ENCODE measurements around the gene NNMT.

DNA sequence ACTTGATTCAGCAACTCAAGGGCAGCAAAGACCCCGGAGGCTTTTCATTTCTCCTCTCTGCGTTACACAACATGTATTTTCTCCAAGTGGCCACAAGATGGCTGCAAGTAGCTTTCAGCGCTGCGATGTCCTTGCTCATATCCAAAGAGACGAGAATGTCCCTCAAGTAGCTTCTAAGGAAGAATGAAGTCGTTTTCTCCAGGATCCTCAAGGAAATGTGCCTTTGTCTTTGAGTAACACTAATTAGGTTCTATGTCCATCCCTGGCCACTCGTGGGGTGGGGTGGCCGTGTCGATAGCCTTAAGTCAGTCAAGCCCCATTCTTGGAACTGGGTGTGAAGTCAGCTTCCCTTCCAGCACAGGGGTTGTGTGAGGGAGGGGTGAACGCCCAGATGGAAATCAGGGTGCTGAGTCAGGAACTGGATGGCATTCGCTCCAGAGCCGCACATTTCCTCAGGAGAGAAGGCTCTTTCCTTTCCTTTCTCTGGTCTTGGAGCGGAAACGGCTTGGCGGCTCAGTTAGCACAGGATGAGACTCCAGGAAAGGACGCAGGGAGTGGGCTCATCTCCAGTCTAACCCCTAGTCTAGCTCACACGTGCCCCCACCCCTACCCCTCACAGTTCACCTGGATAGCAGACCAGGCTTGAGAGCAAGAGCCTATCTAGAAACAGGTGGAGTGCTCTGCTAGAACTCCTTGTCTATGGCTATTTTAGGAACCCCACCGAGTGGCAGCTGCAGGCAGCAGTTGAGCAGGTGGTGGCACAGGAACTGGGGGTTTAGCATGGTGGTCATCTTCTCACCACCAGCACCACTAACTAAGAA lies 44.3 kb downstream of the NNMT start:
- TF ChIP-seq, protein P1, sequence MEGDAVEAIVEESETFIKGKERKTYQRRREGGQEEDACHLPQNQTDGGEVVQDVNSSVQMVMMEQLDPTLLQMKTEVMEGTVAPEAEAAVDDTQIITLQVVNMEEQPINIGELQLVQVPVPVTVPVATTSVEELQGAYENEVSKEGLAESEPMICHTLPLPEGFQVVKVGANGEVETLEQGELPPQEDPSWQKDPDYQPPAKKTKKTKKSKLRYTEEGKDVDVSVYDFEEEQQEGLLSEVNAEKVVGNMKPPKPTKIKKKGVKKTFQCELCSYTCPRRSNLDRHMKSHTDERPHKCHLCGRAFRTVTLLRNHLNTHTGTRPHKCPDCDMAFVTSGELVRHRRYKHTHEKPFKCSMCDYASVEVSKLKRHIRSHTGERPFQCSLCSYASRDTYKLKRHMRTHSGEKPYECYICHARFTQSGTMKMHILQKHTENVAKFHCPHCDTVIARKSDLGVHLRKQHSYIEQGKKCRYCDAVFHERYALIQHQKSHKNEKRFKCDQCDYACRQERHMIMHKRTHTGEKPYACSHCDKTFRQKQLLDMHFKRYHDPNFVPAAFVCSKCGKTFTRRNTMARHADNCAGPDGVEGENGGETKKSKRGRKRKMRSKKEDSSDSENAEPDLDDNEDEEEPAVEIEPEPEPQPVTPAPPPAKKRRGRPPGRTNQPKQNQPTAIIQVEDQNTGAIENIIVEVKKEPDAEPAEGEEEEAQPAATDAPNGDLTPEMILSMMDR (IDR thresholded peaks at IDR 0.05), result peak; percentile 55 to 85 (median 68)
- TF ChIP-seq POLR2AphosphoS5 (IDR thresholded peaks at IDR 0.05), result peak; percentile 27

Data from prostate gland (tissue), 2 donors.